Ovary (tissue), 9 donors: Measurements from ENCODE around the gene LEAP2. TPM values are rescaled to one million over a fixed set of nuclear protein-coding genes. Genes with fewer than 3 reads are reported as not detected.

ENCODE experiments used
- DNase-seq, 5 donors: peaks; one replicate each; pipeline ENCODE4 v3.0.0-alpha.2; 2019 to 2020
- H3K27ac ChIP-seq, 2 donors: fragments of 200-600 bp; one replicate each; pipeline versions ENCODE4 v1.5.1 to v1.8.0; 2019 to 2022
- H3K27me3 ChIP-seq: fragments of 200-600 bp; one replicate; pipeline ENCODE4 v1.8.0; 2022
- H3K36me3 ChIP-seq: fragments of 200-600 bp; sonication (generic); one replicate; pipeline ENCODE4 v1.5.1; 2019
- H3K4me1 ChIP-seq: one replicate; pipeline ENCODE4 v1.8.1; 2013; ENCODE audit warnings: mild to moderate bottlenecking, moderate library complexity; ENCODE audit not compliant: insufficient read depth
- H3K4me3 ChIP-seq: fragments of 200-600 bp; sonication (generic); one replicate; pipeline ENCODE4 v1.5.1; 2017
- H3K9me3 ChIP-seq, 2 donors: fragments of 200-600 bp in 1 of 2; sonication (generic) in 1 of 2; one replicate each; pipeline versions ENCODE4 v1.5.1 to v1.8.1; 2013 to 2019; ENCODE audit warnings: mild to moderate bottlenecking in 1 of 2, moderate library complexity in 1 of 2
- CTCF ChIP-seq, 3 donors: fragments of 450-650 bp in 2 of 3; fragments of 200-600 bp in 1 of 3; IDR thresholded peaks; one replicate each; pipeline versions ENCODE4 v1.5.1 to v1.8.0; 2016 to 2022; ENCODE audit warnings: antibody characterized with exemption in 3 of 3, mild to moderate bottlenecking in 1 of 3
- EP300 ChIP-seq: sonication (generic); formaldehyde crosslinking; IDR thresholded peaks from one replicate; pipeline ENCODE4 v1.6.1; 2017; ENCODE audit warnings: antibody characterized with exemption
- POLR2A ChIP-seq: fragments of 450-650 bp; IDR thresholded peaks from one replicate; pipeline ENCODE4 v1.6.1; 2017; ENCODE audit warnings: antibody characterized with exemption, mild to moderate bottlenecking, moderate library complexity
- WGBS, 3 donors: extraction: QIAGEN DNeasy Blood & Tissue Kit in 1 of 3; methylation state at CpG; one replicate each; pipeline versions ENCODE4 v1.1.5 to v1.1.7; 2013 to 2017; 5-methylcytosine and 5-hydroxymethylcytosine counted together
- intact Hi-C, 4 donors: fragments of 100-400 bp; cut with DNase I; formaldehyde crosslinking; loops; one replicate each; pipeline versions ENCODE4 v1.11.0 to v1.15.1; 2022 to 2023
- polyA plus RNA-seq, 2 donors: library from polyadenylated mRNA; stranded (reverse); fragments of 200-250 nt in 1 of 2; fragments of 350-450 nt in 1 of 2; fragmentation: Illumina TruSeq in 1 of 2; extraction: RNeasy Lipid Tissue Mini Kit (QIAGEN cat#74804) in 1 of 2; gene quantifications; one replicate each; pipeline ENCODE4 v1.2.3, GENCODE V29; 2013 to 2014
- total RNA-seq, 7 donors: library from RNA; depleted of rRNA in 2 of 7; stranded (reverse); fragments of >200 nt in 2 of 7; fragmentation: NEBNext Ultra II Directional in 3 of 7; extraction: Animal tissue kit (Norgen Biotek cat#: 25700) in 3 of 7; gene quantifications; one replicate each; pipeline versions ENCODE4 v1.1.0 to v1.2.4, GENCODE V29; 2016 to 2023
- donor health status: DM: no; HTN: no; CAD: no; lungs with moderate emphysema.
- donor health status: DM: no; HTN: no; CAD: no.
- donor health status: Bipolar disorder and iron deficiency.
- donor health status: DM: yes; HTN: yes; CAD: no.
- donor health status: DM: no; HTN: no; CAD: no.
- donor health status: DM: yes; HTN: yes; CAD: no.

The LEAP2 gene
- total and polyA plus RNA-seq, 9 donors: 0.64 to 2.2 (median 1.3) TPM

GRCh38 chr5:132836852-132837251 lies 36.6 kb upstream of the LEAP2 start:
- Histone ChIP-seq H3K4me1 (no peaks in the 10 kb centered on the region), H3K27me3 (no peaks in the 10 kb centered on the region), H3K4me3 (no peak overlapping the region), H3K36me3 (no peaks in the 10 kb centered on the region), H3K9me3 (no peaks in the 10 kb centered on the region), H3K27ac (no peak overlapping the region)
- intact Hi-C loops: no loop called here
- no peak for DNase-seq
- TF ChIP-seq POLR2A: no peak
- no peak for TF ChIP-seq EP300
- TF ChIP-seq CTCF (IDR thresholded peaks at IDR 0.05): no peak
- WGBS, 3 donors: 90 to 97% (median 96%) methylated on average over 1 of the region's 1 CpG

- no peaks in the 10 kb centered on the region for H3K27me3 ChIP-seq
- no peaks in the 10 kb centered on the region for H3K9me3 ChIP-seq
- no peak overlapping the region for H3K4me3 ChIP-seq
- H3K36me3 ChIP-seq: no peaks in the 10 kb centered on the region
- H3K27ac ChIP-seq: no peak overlapping the region
- DNase-seq: no peak
- no peaks in the 10 kb centered on the region for H3K4me1 ChIP-seq
- intact Hi-C loops: no loop called here
- TF ChIP-seq CTCF (IDR thresholded peaks at IDR 0.05) (no peak), POLR2A (no peak), EP300 (no peak)
- 73 to 77% (median 76%) methylated on average over 2 of the region's 2 CpGs for WGBS, 3 donors
These were observed 35.6 kb upstream of the LEAP2 start for GRCh38 chr5:132837868-132838267.

GRCh38 chr5:132838516-132839282 lies 34.8 kb upstream of the LEAP2 start:
- no peaks in the 10 kb centered on the region for H3K4me1 ChIP-seq
- H3K4me3 ChIP-seq: no peak overlapping the region
- no peaks in the 10 kb centered on the region for H3K36me3 ChIP-seq
- TF ChIP-seq EP300: no peak
- no peak for TF ChIP-seq POLR2A
- no peak for TF ChIP-seq CTCF (IDR thresholded peaks at IDR 0.05)
- 57 to 86% (median 69%) methylated on average over 3 of the region's 3 CpGs for WGBS, 3 donors
- no peaks in the 10 kb centered on the region for H3K9me3 ChIP-seq
- intact Hi-C loops: no loop called here
- H3K27ac ChIP-seq: no peak overlapping the region
- no peaks in the 10 kb centered on the region for H3K27me3 ChIP-seq
- DNase-seq: no peak

GRCh38 chr5:132839426-132840301 lies 33.8 kb upstream of the LEAP2 start:
- Histone ChIP-seq H3K36me3 (no peaks in the 10 kb centered on the region), H3K4me1 (no peaks in the 10 kb centered on the region), H3K4me3 (no peak overlapping the region), H3K9me3 (no peaks in the 10 kb centered on the region), H3K27me3 (no peaks in the 10 kb centered on the region), H3K27ac (no peak overlapping the region)
- DNase-seq: no peak
- no peak for TF ChIP-seq EP300
- no peak for TF ChIP-seq POLR2A
- TF ChIP-seq CTCF (IDR thresholded peaks at IDR 0.05): no peak
- 61% methylated on average over 8 of the region's 8 CpGs for WGBS, 3 donors
- intact Hi-C loops: loop anchor here in 1 of 4 donors (5.0 kb wide), 1 partner anchor 1032 kb away; no protein-coding TSS in a partner anchor
